ENCODE data around the gene TUBG2. TPM values are rescaled to one million over a fixed set of nuclear protein-coding genes. Genes with fewer than 3 reads are reported as not detected.
"Not testable (repeated sequence)": the region's sequence is repeated elsewhere in the genome, so short reads cannot be mapped to it uniquely, and the experiment has no call there.

TUBG2 gene
- total RNA-seq, 1 experiment from 2014 or later, result 26.7 TPM

DNA sequence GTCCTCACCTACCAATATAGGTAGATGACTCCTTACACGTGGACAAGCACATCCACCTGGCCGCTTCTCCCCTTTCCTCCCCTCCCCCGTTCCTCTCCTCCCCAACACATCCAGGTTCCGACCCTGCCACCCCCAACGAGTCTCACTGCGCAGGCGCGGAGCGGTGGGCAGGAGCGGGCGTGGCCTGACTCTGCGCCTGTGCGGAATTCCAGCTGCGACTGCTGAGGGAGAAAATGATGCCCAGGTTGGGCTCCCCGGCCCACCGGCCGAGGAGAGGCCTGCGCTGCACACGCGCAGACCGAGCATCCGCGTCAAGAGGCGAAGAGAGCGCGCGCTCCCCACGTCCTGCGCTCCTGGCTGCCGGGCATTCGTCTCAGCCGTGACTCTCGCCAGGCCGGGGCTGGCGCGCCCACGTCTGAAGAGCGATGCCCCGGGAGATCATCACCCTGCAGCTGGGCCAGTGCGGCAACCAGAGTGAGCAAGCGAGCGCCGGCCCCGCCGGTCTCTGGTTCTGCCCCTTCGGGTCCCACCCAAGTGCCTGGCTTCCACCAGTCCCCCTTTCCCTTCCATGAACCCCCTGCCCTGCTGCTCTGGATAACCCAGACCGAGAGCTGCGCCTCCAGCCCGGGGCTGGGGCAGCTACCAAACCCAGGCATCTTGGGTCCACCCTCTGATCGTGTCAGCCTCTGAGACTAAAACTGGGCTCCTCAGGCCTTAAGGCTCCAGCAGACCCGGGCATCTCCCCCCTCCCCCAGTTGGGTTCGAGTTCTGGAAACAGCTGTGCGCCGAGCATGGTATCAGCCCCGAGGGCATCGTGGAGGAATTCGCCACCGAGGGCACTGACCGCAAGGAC is at the start of gene TUBG2 (continued):
- TF ChIP-seq, protein P1, sequence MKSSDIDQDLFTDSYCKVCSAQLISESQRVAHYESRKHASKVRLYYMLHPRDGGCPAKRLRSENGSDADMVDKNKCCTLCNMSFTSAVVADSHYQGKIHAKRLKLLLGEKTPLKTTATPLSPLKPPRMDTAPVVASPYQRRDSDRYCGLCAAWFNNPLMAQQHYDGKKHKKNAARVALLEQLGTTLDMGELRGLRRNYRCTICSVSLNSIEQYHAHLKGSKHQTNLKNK (CRISPR knock-in tag; IDR thresholded peaks at IDR 0.05), result no peak
- peak; percentile 89 for TF ChIP-seq ZNF232 (CRISPR knock-in tag; IDR thresholded peaks at IDR 0.05)
- TF ChIP-seq, protein P2, sequence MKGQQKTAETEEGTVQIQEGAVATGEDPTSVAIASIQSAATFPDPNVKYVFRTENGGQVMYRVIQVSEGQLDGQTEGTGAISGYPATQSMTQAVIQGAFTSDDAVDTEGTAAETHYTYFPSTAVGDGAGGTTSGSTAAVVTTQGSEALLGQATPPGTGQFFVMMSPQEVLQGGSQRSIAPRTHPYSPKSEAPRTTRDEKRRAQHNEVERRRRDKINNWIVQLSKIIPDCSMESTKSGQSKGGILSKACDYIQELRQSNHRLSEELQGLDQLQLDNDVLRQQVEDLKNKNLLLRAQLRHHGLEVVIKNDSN (CRISPR knock-in tag; IDR thresholded peaks at IDR 0.05), result no peak
- no peak for TF ChIP-seq ZNF219 (CRISPR knock-in tag; IDR thresholded peaks at IDR 0.05; ENCODE audit: borderline replicate concordance)
- TF ChIP-seq, protein P3, sequence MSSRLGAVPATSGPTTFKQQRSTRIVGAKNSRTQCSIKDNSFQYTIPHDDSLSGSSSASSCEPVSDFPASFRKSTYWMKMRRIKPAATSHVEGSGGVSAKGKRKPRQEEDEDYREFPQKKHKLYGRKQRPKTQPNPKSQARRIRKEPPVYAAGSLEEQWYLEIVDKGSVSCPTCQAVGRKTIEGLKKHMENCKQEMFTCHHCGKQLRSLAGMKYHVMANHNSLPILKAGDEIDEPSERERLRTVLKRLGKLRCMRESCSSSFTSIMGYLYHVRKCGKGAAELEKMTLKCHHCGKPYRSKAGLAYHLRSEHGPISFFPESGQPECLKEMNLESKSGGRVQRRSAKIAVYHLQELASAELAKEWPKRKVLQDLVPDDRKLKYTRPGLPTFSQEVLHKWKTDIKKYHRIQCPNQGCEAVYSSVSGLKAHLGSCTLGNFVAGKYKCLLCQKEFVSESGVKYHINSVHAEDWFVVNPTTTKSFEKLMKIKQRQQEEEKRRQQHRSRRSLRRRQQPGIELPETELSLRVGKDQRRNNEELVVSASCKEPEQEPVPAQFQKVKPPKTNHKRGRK (CRISPR knock-in tag; IDR thresholded peaks at IDR 0.05; ENCODE audit: borderline replicate concordance), result no peak
- TF ChIP-seq, protein P4, sequence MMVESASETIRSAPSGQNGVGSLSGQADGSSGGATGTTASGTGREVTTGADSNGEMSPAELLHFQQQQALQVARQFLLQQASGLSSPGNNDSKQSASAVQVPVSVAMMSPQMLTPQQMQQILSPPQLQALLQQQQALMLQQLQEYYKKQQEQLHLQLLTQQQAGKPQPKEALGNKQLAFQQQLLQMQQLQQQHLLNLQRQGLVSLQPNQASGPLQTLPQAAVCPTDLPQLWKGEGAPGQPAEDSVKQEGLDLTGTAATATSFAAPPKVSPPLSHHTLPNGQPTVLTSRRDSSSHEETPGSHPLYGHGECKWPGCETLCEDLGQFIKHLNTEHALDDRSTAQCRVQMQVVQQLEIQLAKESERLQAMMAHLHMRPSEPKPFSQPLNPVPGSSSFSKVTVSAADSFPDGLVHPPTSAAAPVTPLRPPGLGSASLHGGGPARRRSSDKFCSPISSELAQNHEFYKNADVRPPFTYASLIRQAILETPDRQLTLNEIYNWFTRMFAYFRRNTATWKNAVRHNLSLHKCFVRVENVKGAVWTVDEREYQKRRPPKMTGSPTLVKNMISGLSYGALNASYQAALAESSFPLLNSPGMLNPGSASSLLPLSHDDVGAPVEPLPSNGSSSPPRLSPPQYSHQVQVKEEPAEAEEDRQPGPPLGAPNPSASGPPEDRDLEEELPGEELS (CRISPR knock-in tag; IDR thresholded peaks at IDR 0.05), result 0 out of 2 replicates have a peak, but pooled peaks have one; percentile 25
- TF ChIP-seq KAT7 (CRISPR knock-in tag; IDR thresholded peaks at IDR 0.05; ENCODE audit: borderline replicate concordance), result no peak
- TF ChIP-seq, protein P5, sequence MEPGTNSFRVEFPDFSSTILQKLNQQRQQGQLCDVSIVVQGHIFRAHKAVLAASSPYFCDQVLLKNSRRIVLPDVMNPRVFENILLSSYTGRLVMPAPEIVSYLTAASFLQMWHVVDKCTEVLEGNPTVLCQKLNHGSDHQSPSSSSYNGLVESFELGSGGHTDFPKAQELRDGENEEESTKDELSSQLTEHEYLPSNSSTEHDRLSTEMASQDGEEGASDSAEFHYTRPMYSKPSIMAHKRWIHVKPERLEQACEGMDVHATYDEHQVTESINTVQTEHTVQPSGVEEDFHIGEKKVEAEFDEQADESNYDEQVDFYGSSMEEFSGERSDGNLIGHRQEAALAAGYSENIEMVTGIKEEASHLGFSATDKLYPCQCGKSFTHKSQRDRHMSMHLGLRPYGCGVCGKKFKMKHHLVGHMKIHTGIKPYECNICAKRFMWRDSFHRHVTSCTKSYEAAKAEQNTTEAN (CRISPR knock-in tag; IDR thresholded peaks at IDR 0.05), result 0 out of 2 replicates have a peak, but pooled peaks have one; percentile 28
- TF ChIP-seq ZNF263 (CRISPR knock-in tag; IDR thresholded peaks at IDR 0.05; ENCODE audit: low read depth), result no peak
- TF ChIP-seq TEAD1 (CRISPR knock-in tag; IDR thresholded peaks at IDR 0.05), result peak; percentile 86; the same call in 1 of the 2 replicates

DNA sequence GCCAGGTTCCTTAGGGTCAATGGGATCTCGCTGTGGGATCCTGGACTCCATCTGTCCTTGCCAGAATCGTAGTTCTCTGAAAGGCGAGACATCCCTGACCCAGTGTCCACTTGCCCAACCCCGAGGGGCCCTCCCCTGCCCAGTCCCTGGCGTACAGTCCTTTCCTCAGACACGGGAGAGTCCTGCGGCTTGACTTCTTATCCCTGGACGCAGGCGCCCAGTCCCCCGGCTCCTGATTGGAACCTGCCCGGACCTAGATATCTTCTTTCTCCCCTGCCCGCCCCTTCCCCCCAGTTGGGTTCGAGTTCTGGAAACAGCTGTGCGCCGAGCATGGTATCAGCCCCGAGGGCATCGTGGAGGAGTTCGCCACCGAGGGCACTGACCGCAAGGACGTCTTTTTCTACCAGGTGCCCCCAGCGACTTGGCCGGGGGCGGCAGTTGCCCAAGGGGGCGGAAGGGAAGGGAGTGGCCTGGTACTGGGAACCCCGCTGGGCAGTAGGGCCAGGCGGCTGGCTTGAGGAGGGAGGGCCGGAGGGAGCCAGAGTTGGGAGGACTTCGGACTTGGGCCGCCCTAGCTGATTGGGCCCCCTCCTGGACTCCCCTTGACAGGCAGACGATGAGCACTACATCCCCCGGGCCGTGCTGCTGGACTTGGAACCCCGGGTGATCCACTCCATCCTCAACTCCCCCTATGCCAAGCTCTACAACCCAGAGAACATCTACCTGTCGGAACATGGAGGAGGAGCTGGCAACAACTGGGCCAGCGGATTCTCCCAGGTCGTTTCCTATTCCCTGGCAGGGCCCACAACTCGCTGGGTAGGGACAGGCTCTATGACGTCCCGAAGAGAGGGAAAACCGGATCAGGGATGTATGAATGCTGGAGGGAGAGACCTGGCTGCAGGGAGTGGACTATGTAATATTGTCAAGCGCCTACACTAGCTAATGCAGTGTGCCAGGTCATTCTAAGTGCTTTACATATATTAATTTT is 49.0 kb upstream of the TUBG2 start:
- Mint-ChIP-seq H3K36me3 (peaks cover 38% of the 10 kb centered on the region), H3K4me1 (peaks cover 17% of the 10 kb centered on the region), H3K4me3 (peak overlapping the region; percentile 100), H3K27ac (peak overlapping the region; percentile 90)
- POLR2A ChIA-PET, result interaction anchor here (0.6 to 1.9 kb wide), 7 partner anchors 8 to 71 kb away, joined by 3 to 9 read pairs (median 8); partner anchors contain the start of genes PLEKHH3 and PSMC3IP
- ATAC-seq (peak; percentile 19), DNase-seq (ENCODE audit: low spot score) (peak; percentile 41)
- H3K27me3 Mint-ChIP-seq (ENCODE audit: low read depth); H3K9me3 Mint-ChIP-seq: not testable (repeated sequence)
- CTCF ChIA-PET, result interaction anchor here (0.7 to 3.5 kb wide), 20 partner anchors 9 to 214 kb away, joined by 3 to 55 read pairs (median 7); partner anchors contain the start of genes BECN1, CCR10, PLEKHH3 and PSMC3IP

DNA sequence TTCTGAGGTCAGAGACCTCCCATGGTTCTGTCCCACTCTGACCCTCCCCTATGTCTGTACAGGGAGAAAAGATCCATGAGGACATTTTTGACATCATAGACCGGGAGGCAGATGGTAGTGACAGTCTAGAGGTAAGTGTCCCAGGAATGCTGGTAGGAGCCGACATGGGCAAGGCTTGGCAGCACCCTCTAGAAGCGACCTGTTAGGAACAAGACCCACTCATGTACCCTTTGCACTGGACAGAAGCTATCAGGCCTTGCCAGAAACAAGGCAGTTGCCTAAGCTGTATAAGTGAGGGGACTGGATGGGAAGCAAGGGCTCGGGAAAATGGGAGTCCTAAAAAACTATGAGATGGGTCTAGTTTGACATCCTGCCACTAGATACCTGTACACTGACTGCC is 47.1 kb upstream of the TUBG2 start:
- Mint-ChIP-seq H3K9me3 (no peaks in the 10 kb centered on the region), H3K4me1 (peaks cover 14% of the 10 kb centered on the region), H3K27ac (no peak overlapping the region), H3K27me3 (ENCODE audit: low read depth) (no peaks in the 10 kb centered on the region), H3K36me3 (peaks cover 47% of the 10 kb centered on the region), H3K4me3 (no peak overlapping the region)
- DNase-seq (ENCODE audit: low spot score) (no peak), ATAC-seq (no peak)
- ChIA-PET POLR2A (no interaction called here), CTCF (interaction anchor here (0.6 kb wide), 1 partner anchor 182 kb away, joined by 4 read pairs; no protein-coding TSS in a partner anchor)
- TF ChIP-seq, protein P6, sequence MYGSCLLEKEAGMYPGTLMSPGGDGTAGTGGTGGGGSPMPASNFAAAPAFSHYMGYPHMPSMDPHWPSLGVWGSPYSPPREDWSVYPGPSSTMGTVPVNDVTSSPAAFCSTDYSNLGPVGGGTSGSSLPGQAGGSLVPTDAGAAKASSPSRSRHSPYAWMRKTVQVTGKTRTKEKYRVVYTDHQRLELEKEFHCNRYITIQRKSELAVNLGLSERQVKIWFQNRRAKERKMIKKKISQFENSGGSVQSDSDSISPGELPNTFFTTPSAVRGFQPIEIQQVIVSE (CRISPR knock-in tag; IDR thresholded peaks at IDR 0.05; ENCODE audit: borderline replicate concordance), result no peak
- no peak for TF ChIP-seq SMAD4 (CRISPR knock-in tag; IDR thresholded peaks at IDR 0.05)

All from WTC11 (cell line).